Measurements from ENCODE around the gene PAQR5.

The PAQR5 gene

DNA sequence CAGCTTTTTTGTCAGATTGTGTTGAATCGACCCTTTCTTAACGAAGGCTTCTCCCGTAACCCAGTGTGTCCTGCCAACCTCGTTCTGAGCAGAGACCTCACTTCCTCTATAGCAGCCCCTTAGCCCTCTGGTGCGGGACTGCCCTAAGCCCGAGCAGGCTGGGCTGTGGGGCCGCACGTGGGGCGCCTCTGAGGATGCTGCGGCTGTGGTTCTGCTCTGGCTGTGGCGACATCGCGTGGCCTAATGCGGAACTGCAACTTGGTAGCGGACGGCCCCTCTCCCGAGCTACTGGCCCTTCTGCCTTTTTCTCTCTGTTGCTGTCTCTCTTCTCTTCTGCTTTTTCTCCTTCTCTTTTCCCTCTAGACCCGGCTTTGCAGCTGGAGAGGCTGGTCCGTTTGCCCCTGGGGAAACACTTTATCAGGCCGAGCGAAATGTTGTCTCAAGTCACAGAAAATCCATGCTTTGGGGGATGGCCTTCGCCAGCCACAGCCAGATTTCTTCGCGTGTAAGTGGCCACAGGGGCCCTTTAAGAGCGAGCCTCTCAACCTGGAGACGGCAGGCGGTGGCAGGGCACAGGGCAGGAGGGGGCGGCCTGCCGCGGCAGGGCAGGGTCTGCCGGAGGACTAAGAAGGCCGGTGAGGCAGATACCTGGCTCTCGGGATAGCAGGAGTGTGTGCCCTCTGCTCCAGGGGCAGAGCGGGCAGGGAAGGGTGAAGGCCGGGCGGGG lies 96.0 kb downstream of the PAQR5 start:
- DNase-seq (ENCODE audit: extremely low read depth, low read depth), result peak; percentile 45

DNA sequence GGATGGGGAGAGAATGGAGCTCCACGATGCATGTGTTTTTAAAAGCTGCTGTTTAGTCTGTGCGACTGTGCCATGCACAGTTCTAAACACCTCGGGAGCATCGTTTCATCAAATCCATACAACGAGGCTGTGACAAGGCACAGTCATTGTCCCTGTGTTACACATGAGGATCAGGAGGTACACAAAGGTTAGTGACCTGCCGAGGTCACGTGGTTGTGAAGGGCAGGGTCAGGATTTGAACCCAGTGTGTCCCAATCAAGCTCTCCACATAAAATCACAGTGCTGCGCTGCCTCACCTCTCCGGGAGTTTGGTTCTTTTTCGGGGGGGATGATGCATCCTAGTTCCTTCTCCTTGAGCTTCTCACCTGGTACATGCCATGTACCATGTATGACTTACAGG lies 96.7 kb downstream of the PAQR5 start:
- DNase-seq (ENCODE audit: extremely low read depth, low read depth), result no peak
- H3K4me3 ChIP-seq (replicated peaks; ENCODE audit: low read depth, low read length), result no peak overlapping the region
- TF ChIP-seq, protein P1, sequence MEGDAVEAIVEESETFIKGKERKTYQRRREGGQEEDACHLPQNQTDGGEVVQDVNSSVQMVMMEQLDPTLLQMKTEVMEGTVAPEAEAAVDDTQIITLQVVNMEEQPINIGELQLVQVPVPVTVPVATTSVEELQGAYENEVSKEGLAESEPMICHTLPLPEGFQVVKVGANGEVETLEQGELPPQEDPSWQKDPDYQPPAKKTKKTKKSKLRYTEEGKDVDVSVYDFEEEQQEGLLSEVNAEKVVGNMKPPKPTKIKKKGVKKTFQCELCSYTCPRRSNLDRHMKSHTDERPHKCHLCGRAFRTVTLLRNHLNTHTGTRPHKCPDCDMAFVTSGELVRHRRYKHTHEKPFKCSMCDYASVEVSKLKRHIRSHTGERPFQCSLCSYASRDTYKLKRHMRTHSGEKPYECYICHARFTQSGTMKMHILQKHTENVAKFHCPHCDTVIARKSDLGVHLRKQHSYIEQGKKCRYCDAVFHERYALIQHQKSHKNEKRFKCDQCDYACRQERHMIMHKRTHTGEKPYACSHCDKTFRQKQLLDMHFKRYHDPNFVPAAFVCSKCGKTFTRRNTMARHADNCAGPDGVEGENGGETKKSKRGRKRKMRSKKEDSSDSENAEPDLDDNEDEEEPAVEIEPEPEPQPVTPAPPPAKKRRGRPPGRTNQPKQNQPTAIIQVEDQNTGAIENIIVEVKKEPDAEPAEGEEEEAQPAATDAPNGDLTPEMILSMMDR (IDR thresholded peaks at IDR 0.05; ENCODE audit: low read depth, low read length, missing control alignments), result no peak

More for the DNA sequence above, 96.0 kb downstream of the PAQR5 start:
- no peak overlapping the region for H3K4me3 ChIP-seq (replicated peaks; ENCODE audit: low read depth, low read length)
- TF ChIP-seq, protein P1 (IDR thresholded peaks at IDR 0.05; ENCODE audit: low read depth, low read length, missing control alignments), result peak; percentile 92

GRCh38 chr15:69395991-69396390 lies 97.3 kb downstream of the PAQR5 start:
- H3K4me3 ChIP-seq (replicated peaks; ENCODE audit: low read depth, low read length), result no peak overlapping the region
- TF ChIP-seq, protein P1 (IDR thresholded peaks at IDR 0.05; ENCODE audit: low read depth, low read length, missing control alignments), result no peak
- no peak for DNase-seq (ENCODE audit: extremely low read depth, low read depth)

GRCh38 chr15:69398491-69398891 lies 99.8 kb downstream of the PAQR5 start:
- DNase-seq (ENCODE audit: extremely low read depth, low read depth), result no peak
- H3K4me3 ChIP-seq (replicated peaks; ENCODE audit: low read depth, low read length), result no peak overlapping the region
- TF ChIP-seq, protein P1 (IDR thresholded peaks at IDR 0.05; ENCODE audit: low read depth, low read length, missing control alignments), result no peak

GRCh38 chr15:69400850-69401249 lies 102.1 kb downstream of the PAQR5 start:
- TF ChIP-seq, protein P1 (IDR thresholded peaks at IDR 0.05; ENCODE audit: low read depth, low read length, missing control alignments), result no peak
- DNase-seq (ENCODE audit: extremely low read depth, low read depth), result no peak
- H3K4me3 ChIP-seq (replicated peaks; ENCODE audit: low read depth, low read length), result no peak overlapping the region

DNA sequence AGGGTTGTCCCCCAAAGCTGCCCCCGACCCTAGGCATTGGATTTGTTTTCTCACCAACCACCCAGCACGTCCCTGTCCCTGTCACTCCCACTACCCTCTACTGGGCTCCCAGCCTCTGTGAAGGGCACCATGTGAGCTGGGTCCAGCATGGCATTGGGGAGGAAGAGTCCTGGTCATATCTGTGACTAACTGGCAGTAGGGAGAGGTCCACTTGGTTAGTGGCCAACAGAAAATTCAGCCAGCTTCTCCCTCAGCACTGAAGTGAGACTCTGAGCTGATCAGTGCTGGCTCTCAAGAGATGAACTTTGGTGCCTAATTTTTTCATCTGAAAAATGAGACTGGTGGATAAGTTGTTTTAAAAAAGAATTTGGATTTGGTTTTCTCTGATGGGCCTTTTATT lies 104.1 kb downstream of the PAQR5 start:
- no peak overlapping the region for H3K4me3 ChIP-seq (replicated peaks; ENCODE audit: low read depth, low read length)
- DNase-seq (ENCODE audit: extremely low read depth, low read depth), result no peak
- TF ChIP-seq, protein P1 (IDR thresholded peaks at IDR 0.05; ENCODE audit: low read depth, low read length, missing control alignments), result no peak

DNA sequence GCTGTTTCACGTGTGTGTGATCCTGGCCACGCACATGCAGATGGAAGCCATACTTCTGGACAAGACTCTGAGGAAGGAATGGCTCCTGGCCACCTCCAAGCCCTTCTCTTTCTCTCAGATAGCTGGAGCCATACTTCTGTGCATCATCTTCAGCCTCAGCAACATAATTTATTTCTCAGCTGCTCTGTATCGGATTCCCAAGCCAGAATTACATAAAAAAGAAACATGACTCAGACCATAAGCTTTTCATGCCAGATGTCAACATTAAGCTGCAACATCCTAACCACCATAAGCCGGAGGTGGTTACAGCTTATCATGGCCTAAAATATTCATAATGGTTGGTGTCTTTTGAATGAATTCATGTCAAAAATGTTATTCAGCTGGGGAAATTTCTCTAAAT lies 104.9 kb downstream of the PAQR5 start:
- TF ChIP-seq, protein P1 (IDR thresholded peaks at IDR 0.05; ENCODE audit: low read depth, low read length, missing control alignments), result no peak
- DNase-seq (ENCODE audit: extremely low read depth, low read depth), result peak; percentile 73
- H3K4me3 ChIP-seq (replicated peaks; ENCODE audit: low read depth, low read length), result no peak overlapping the region

Measured in HFF-Myc (cell line).